GM12878 (cell line): ENCODE measurements around the gene UBASH3A.

Source experiments
- BCL11A ChIP-seq: IDR thresholded peaks from 2 replicates; pipeline ENCODE4 v1.6.1; 2011; ENCODE audit warnings: low read depth, low read length
- BCL3 ChIP-seq: IDR thresholded peaks from 2 replicates; pipeline ENCODE4 v1.6.1; 2011; ENCODE audit warnings: borderline replicate concordance, low read depth, mild to moderate bottlenecking, moderate library complexity, low read length; ENCODE audit not compliant: insufficient read depth, poor library complexity, severe bottlenecking
- CEBPB ChIP-seq, 2 experiments: fragments of 150-350 bp in 1 of 2; IDR thresholded peaks; 2 replicates each; pipeline ENCODE4 v1.6.1; 2012 to 2014; ENCODE audit warnings: low read depth in 2 of 2, low read length in 2 of 2, borderline replicate concordance in 1 of 2, inconsistent platforms in 1 of 2
- EZH2 ChIP-seq: IDR thresholded peaks from 2 replicates; pipeline ENCODE4 v1.6.1; 2012; ENCODE audit warnings: low read depth, mild to moderate bottlenecking, control low read depth, inconsistent platforms, low read length, borderline replicate concordance; ENCODE audit not compliant: control insufficient read depth
- MAX ChIP-seq: IDR thresholded peaks from 2 replicates; pipeline ENCODE4 v1.6.1; 2012; ENCODE audit warnings: low read depth, low read length, improper control_type of control experiment
- PAX5 ChIP-seq: IDR thresholded peaks from 2 replicates; pipeline ENCODE4 v1.6.1; 2011; ENCODE audit warnings: low read depth, low read length, borderline replicate concordance
- RFX5 ChIP-seq: IDR thresholded peaks from 2 replicates; pipeline ENCODE4 v1.6.1; 2011; ENCODE audit warnings: low read depth, low read length, improper control_type of control experiment
- SP1 ChIP-seq: IDR thresholded peaks from one replicate; pipeline ENCODE4 v1.6.1; 2011; ENCODE audit warnings: low read depth, low read length
- SREBF2 ChIP-seq: IDR thresholded peaks from 2 replicates; pipeline ENCODE4 v1.6.1; 2012; ENCODE audit warnings: mild to moderate bottlenecking, low read length
- STAT1 ChIP-seq: fragments of 450-650 bp; conservative IDR thresholded peaks from 2 replicates; pipeline ENCODE4 v1.6.1; 2014; ENCODE audit warnings: antibody characterized with exemption, mild to moderate bottlenecking
- YBX1 ChIP-seq: fragments of 450-650 bp; IDR thresholded peaks from 2 replicates; pipeline ENCODE4 v1.6.1; 2016; ENCODE audit warnings: antibody characterized with exemption
- TF ChIP-seq, protein P1 (sequence below): IDR thresholded peaks from 2 replicates; pipeline ENCODE4 v1.6.1; 2012; ENCODE audit warnings: low read depth, low read length, improper control_type of control experiment
- TF ChIP-seq, protein P2 (sequence below), 3 experiments: IDR thresholded peaks in 2 of 3; conservative IDR thresholded peaks in 1 of 3; 2 replicates each; pipeline ENCODE4 v1.5.1; 2011; ENCODE audit warnings: low read depth in 3 of 3, low read length in 3 of 3, mild to moderate bottlenecking in 3 of 3, control low read depth in 2 of 3, moderate library complexity in 2 of 3, inconsistent platforms in 1 of 3, mixed read lengths in 1 of 3; ENCODE audit not compliant: control insufficient read depth in 2 of 3, insufficient read depth in 1 of 3; ENCODE audit errors: extremely low read depth in 1 of 3
- TF ChIP-seq, protein P3 (sequence below): IDR thresholded peaks from 2 replicates; pipeline ENCODE4 v1.6.1; 2012; ENCODE audit warnings: mild to moderate bottlenecking, low read depth, low read length

DNA sequence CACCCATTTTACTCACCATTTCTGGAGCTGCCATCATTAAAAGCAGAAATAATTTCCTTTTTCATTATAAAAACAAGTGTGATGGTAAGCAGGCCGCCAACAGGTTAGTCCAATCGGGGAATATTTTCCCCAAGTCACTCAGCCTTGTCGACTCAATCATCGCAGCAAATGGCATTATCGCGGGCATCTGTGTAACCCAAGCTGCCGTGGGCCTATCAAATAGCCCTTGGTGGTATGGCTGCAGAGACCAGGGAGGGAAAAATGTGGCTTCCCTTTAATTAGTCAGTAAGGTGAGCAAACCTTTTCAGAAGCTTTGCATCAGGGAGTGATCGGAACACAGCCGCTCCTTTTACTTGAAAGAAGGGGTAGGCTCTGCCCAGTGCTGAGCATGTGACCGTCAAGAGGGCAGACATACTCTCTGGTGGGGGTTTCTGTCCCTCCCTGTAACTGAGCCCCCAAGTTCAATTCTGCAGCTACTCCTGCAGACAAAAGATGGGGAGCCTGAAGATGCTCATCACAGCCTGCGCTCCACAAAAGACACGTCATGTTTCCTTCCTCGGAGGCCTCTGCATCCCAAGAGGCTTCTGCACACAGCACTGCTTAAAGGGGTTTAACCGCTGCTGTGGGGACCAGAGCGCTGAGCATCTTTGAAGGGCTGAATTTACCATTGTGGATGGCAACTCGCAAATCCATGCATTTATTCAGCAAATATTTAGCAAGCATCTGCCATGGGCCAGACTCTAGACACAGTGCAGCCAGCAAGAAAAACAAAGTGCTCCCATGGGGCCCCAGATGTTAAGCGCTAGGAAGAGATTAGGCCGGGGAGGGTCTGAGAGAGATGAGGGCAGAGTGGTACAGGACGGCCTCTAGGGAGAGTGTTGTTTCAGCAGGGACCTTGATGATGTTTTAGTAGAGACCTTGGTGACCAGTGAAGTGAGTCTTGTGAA is 6.6 kb upstream of the UBASH3A start:
- no peak for TF ChIP-seq BCL3
- no peak for TF ChIP-seq MAX
- TF ChIP-seq YBX1: no peak
- TF ChIP-seq, protein P1, sequence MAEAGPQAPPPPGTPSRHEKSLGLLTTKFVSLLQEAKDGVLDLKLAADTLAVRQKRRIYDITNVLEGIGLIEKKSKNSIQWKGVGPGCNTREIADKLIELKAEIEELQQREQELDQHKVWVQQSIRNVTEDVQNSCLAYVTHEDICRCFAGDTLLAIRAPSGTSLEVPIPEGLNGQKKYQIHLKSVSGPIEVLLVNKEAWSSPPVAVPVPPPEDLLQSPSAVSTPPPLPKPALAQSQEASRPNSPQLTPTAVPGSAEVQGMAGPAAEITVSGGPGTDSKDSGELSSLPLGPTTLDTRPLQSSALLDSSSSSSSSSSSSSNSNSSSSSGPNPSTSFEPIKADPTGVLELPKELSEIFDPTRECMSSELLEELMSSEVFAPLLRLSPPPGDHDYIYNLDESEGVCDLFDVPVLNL: no peak
- TF ChIP-seq EZH2: no peak
- TF ChIP-seq, protein P2, sequence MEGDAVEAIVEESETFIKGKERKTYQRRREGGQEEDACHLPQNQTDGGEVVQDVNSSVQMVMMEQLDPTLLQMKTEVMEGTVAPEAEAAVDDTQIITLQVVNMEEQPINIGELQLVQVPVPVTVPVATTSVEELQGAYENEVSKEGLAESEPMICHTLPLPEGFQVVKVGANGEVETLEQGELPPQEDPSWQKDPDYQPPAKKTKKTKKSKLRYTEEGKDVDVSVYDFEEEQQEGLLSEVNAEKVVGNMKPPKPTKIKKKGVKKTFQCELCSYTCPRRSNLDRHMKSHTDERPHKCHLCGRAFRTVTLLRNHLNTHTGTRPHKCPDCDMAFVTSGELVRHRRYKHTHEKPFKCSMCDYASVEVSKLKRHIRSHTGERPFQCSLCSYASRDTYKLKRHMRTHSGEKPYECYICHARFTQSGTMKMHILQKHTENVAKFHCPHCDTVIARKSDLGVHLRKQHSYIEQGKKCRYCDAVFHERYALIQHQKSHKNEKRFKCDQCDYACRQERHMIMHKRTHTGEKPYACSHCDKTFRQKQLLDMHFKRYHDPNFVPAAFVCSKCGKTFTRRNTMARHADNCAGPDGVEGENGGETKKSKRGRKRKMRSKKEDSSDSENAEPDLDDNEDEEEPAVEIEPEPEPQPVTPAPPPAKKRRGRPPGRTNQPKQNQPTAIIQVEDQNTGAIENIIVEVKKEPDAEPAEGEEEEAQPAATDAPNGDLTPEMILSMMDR (IDR thresholded peaks at IDR 0.05 in 2 of 3, conservative IDR thresholded peaks at IDR 0.05 in 1 of 3; ENCODE audit: control insufficient read depth in 2 of 3, extremely low read depth in 1 of 3, insufficient read depth in 1 of 3, low read depth in 3 of 3, low read length in 3 of 3): no peak
- TF ChIP-seq PAX5: no peak
- TF ChIP-seq SP1: no peak
- TF ChIP-seq CEBPB (IDR thresholded peaks at IDR 0.05; ENCODE audit: borderline replicate concordance in 1 of 2, low read depth in 2 of 2, low read length in 2 of 2): no peak
- no peak for TF ChIP-seq RFX5
- TF ChIP-seq STAT1: no peak
- TF ChIP-seq, protein P3, sequence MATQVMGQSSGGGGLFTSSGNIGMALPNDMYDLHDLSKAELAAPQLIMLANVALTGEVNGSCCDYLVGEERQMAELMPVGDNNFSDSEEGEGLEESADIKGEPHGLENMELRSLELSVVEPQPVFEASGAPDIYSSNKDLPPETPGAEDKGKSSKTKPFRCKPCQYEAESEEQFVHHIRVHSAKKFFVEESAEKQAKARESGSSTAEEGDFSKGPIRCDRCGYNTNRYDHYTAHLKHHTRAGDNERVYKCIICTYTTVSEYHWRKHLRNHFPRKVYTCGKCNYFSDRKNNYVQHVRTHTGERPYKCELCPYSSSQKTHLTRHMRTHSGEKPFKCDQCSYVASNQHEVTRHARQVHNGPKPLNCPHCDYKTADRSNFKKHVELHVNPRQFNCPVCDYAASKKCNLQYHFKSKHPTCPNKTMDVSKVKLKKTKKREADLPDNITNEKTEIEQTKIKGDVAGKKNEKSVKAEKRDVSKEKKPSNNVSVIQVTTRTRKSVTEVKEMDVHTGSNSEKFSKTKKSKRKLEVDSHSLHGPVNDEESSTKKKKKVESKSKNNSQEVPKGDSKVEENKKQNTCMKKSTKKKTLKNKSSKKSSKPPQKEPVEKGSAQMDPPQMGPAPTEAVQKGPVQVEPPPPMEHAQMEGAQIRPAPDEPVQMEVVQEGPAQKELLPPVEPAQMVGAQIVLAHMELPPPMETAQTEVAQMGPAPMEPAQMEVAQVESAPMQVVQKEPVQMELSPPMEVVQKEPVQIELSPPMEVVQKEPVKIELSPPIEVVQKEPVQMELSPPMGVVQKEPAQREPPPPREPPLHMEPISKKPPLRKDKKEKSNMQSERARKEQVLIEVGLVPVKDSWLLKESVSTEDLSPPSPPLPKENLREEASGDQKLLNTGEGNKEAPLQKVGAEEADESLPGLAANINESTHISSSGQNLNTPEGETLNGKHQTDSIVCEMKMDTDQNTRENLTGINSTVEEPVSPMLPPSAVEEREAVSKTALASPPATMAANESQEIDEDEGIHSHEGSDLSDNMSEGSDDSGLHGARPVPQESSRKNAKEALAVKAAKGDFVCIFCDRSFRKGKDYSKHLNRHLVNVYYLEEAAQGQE: no peak
- TF ChIP-seq SREBF2: no peak
- no peak for TF ChIP-seq BCL11A
